ENCODE results near the gene DAND5. TPM values are rescaled to one million over a fixed set of nuclear protein-coding genes. Genes with fewer than 3 reads are reported as not detected.
A peak's percentile ranks its signal among the peaks of the same experiment; 100 is the strongest.

Gene DAND5
- total RNA-seq, 3 donors from 2014 or later (not counting 1 experiment from before 2014, with no cell fraction given): not detected

DNA sequence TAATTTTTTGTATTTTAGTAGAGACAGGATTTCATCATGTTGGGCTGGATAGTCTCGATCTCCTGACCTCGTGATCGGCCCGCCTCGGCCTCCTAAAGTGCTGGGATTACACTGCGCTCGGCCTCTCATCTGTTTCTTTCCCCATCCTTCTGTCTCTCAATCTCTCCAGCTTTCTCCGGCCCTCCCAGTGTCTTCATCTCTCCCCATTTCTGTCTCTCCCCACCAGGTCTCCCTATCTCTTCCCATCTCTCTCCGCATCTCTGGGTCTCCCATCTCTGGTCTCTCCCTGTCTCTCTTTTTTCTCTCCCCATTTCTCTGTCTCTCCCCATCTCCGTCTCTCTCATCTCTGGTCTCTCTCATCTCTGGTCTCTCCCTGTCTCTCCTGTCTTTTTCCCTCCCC is 13.7 kb downstream of the DAND5 start:
- DNase-seq (no peak), ATAC-seq (no peak)
- H3K27me3 Mint-ChIP-seq (ENCODE audit: low read depth in 2 of 2): peaks cover 1 to 4% of the 10 kb centered on the region in 2 donors
- Histone ChIP-seq H3K4me3 (ENCODE audit: low read length) (peak overlapping the region; percentile 19), H3K4me1 (ENCODE audit: control insufficient read depth, insufficient read depth, low read length) (peaks cover 33% of the 10 kb centered on the region), H3K36me3 (ENCODE audit: control insufficient read depth, insufficient read depth, low read length) (no peaks in the 10 kb centered on the region), H3K27me3 (ENCODE audit: control insufficient read depth, insufficient read depth, low read length) (peaks cover 7% of the 10 kb centered on the region), H3K27ac (ENCODE audit: low read length) (no peak overlapping the region), H3K9me3 (ENCODE audit: control insufficient read depth, insufficient read depth, low read length) (no peaks in the 10 kb centered on the region)
- WGBS (ENCODE audit: insufficient coverage): 58% methylated on average over 10 of the region's 10 CpGs
- no peaks in the 10 kb centered on the region for H3K9me3 Mint-ChIP-seq
- TF ChIP-seq, protein P1, sequence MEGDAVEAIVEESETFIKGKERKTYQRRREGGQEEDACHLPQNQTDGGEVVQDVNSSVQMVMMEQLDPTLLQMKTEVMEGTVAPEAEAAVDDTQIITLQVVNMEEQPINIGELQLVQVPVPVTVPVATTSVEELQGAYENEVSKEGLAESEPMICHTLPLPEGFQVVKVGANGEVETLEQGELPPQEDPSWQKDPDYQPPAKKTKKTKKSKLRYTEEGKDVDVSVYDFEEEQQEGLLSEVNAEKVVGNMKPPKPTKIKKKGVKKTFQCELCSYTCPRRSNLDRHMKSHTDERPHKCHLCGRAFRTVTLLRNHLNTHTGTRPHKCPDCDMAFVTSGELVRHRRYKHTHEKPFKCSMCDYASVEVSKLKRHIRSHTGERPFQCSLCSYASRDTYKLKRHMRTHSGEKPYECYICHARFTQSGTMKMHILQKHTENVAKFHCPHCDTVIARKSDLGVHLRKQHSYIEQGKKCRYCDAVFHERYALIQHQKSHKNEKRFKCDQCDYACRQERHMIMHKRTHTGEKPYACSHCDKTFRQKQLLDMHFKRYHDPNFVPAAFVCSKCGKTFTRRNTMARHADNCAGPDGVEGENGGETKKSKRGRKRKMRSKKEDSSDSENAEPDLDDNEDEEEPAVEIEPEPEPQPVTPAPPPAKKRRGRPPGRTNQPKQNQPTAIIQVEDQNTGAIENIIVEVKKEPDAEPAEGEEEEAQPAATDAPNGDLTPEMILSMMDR (IDR thresholded peaks at IDR 0.05): no peak
- intact Hi-C loops (cut with micrococcal nuclease): loop anchor here (1.0 kb wide), 1 partner anchor 78 kb away; no protein-coding TSS in a partner anchor
- H3K27ac Mint-ChIP-seq: no peak overlapping the region
- no peak overlapping the region for H3K4me3 Mint-ChIP-seq
- no peaks in the 10 kb centered on the region for H3K36me3 Mint-ChIP-seq
- peaks cover under 1 to 6% of the 10 kb centered on the region in 2 donors for H3K4me1 Mint-ChIP-seq

DNA sequence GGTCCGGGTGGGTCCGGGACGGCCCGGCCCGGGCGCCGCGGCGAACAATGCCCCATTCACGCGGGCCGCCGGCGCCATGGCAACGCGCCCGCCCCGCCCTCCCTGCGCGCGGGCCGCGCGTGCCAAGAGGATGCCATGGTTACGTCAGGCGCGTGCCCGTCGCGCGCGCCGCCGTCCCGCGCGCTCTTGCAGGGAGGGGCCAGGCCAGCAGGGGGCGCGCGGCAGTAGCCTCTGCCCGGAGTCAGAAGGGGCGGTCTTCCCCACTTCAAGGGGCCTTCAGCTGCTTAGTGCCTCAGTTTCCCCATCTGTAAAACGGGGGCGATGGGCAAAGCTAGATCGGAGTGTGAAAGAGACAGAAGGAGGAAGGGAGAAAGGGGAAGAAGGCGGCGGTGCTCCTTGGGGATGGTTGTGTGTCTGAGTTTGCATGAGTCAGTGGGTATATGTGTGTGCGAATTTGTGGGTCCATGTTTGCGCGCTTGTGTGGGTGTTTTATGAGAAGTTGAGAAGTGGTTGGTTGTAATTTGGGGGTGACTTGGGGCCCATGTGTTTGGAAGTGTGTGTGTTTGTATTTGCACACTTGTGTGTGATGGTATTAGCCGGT is 14.3 kb downstream of the DAND5 start:
- Mint-ChIP-seq H3K36me3 (no peaks in the 10 kb centered on the region), H3K27ac (no peak overlapping the region), H3K9me3 (no peaks in the 10 kb centered on the region), H3K4me1 (peaks cover 0 to 5% of the 10 kb centered on the region in 2 donors), H3K27me3 (ENCODE audit: low read depth in 2 of 2) (peaks cover 0 to 3% of the 10 kb centered on the region in 2 donors), H3K4me3 (no peak overlapping the region)
- ATAC-seq (peak; percentile 40 to 73 (median 43)), DNase-seq (peak; percentile 91 to 92)
- H3K4me3 ChIP-seq (ENCODE audit: low read length): peak overlapping the region; percentile 19
- WGBS (ENCODE audit: insufficient coverage): 7% methylated on average over 51 of the region's 51 CpGs
- no peaks in the 10 kb centered on the region for H3K9me3 ChIP-seq (ENCODE audit: control insufficient read depth, insufficient read depth, low read length)
- H3K36me3 ChIP-seq (ENCODE audit: control insufficient read depth, insufficient read depth, low read length): no peaks in the 10 kb centered on the region
- no peak overlapping the region for H3K27ac ChIP-seq (ENCODE audit: low read length)
- H3K4me1 ChIP-seq (ENCODE audit: control insufficient read depth, insufficient read depth, low read length): peaks cover 33% of the 10 kb centered on the region
- peaks cover 7% of the 10 kb centered on the region for H3K27me3 ChIP-seq (ENCODE audit: control insufficient read depth, insufficient read depth, low read length)
- intact Hi-C loops (cut with micrococcal nuclease): loop anchor here (1.0 to 2.0 kb wide), 2 partner anchors 31 to 78 kb away; no protein-coding TSS in a partner anchor
- TF ChIP-seq, protein P1 (IDR thresholded peaks at IDR 0.05): peak; percentile 84

DNA sequence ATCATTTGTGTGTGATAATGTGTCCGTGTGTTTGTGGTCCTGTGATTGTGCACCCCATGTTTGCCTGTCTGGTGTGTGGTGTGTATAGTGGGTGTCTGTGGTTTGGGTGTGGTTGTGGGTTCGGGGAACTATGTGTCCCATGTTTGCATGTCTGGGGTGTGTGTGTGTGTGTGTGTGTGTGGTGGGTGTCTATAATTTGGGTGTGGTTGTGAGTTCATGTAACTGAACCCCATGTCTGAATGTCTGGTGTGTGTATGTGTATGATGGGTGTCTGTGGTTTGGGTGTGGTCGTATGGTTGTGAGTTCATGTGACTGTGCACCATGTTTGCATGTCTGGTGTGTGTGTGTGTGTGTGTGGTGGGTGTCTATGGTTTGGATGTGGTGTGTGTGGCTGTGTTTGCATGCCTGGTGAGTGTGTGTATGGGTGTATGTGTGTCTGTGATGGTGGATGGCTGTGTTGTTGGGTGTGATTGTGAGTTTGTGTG is 14.8 kb downstream of the DAND5 start:
- H3K9me3 ChIP-seq (ENCODE audit: control insufficient read depth, insufficient read depth, low read length): no peaks in the 10 kb centered on the region
- ATAC-seq (no peak), DNase-seq (peak; percentile 31 to 43)
- 50% methylated on average over 3 of the region's 3 CpGs for WGBS (ENCODE audit: insufficient coverage)
- Mint-ChIP-seq H3K9me3 (no peaks in the 10 kb centered on the region), H3K36me3 (no peaks in the 10 kb centered on the region), H3K27me3 (ENCODE audit: low read depth in 2 of 2) (peaks cover 0 to 3% of the 10 kb centered on the region in 2 donors), H3K27ac (no peak overlapping the region), H3K4me3 (no peak overlapping the region), H3K4me1 (peaks cover 0 to 5% of the 10 kb centered on the region in 2 donors)
- peaks cover 33% of the 10 kb centered on the region for H3K4me1 ChIP-seq (ENCODE audit: control insufficient read depth, insufficient read depth, low read length)
- H3K27ac ChIP-seq (ENCODE audit: low read length): no peak overlapping the region
- intact Hi-C loops (cut with micrococcal nuclease): loop anchor here (2.0 kb wide), 1 partner anchor 31 kb away; no protein-coding TSS in a partner anchor
- peaks cover 7% of the 10 kb centered on the region for H3K27me3 ChIP-seq (ENCODE audit: control insufficient read depth, insufficient read depth, low read length)
- H3K4me3 ChIP-seq (ENCODE audit: low read length): no peak overlapping the region
- no peaks in the 10 kb centered on the region for H3K36me3 ChIP-seq (ENCODE audit: control insufficient read depth, insufficient read depth, low read length)
- TF ChIP-seq, protein P1 (IDR thresholded peaks at IDR 0.05): no peak
